HG03064 (cell line): ENCODE measurements around the gene RTN4.

Experiments
- ATAC-seq: cut with Tn5 transposase; IDR thresholded peaks from one replicate; pipeline ENCODE4 v1.9.1; 2021; ENCODE audit warnings: low read depth; ENCODE audit not compliant: unreplicated experiment

RTN4 gene

DNA sequence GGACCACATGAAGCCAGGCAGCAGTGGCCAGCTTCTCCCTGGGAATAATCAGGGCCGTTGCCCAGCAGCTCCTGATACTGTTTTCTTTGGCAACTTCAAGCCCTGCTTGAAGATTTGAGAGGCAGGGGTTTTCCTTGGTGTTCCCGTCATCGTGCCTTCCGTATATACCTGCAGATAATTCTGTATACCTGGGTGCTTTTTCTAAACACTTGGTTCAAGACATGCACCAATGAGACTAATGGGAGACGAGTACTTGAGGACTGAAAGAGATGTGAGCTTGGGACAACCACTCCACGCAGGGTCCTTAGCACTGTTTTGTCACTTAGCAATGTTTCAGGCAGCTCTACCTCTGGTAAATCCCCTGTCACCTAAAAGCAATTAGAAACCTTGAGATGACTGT, 118.8 kb downstream of the RTN4 start:
- no peak for ATAC-seq

- no peak for ATAC-seq
Observed at GRCh38 chr2:54928719-54929118, 121.5 kb downstream of the RTN4 start.

DNA sequence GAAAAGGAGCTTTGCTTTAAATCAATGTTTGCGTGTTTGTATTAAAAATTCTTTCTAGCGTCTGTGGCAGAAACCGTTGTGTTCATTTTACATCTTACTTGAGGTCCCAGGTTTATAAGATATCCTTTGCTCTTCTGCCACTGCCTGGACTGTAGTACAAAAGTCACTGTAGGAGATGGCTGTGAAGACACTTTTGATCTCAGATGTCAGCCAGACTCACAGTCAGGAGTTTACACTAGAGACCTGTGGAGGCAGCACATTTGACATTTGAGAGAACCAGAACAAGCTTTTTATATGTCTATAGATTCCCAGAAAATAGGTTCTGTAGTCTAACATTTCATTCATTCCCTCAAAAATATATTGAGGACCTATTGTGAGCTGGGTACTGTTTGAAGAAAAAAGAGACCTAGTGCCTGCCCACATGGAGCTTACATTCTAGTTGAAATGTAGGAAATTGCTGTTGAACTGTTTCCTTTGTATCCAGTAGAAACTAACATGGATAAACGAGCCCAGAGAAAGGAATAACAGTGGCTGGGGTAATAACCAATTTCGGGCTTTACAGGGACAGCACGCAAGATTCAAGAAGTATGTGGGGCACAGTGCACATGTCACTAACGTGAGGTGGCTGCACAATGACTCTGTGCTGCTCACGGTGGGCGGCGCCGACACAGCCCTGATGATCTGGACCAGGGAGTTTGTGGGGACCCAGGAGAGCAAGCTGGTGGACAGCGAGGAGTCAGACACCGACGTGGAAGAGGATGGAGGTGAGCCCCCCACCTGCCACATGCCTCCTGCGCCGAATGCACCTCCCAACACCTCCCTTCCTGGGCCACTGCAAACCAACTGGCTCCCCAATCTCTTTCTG, 122.3 kb downstream of the RTN4 start:
- ATAC-seq = no peak

DNA sequence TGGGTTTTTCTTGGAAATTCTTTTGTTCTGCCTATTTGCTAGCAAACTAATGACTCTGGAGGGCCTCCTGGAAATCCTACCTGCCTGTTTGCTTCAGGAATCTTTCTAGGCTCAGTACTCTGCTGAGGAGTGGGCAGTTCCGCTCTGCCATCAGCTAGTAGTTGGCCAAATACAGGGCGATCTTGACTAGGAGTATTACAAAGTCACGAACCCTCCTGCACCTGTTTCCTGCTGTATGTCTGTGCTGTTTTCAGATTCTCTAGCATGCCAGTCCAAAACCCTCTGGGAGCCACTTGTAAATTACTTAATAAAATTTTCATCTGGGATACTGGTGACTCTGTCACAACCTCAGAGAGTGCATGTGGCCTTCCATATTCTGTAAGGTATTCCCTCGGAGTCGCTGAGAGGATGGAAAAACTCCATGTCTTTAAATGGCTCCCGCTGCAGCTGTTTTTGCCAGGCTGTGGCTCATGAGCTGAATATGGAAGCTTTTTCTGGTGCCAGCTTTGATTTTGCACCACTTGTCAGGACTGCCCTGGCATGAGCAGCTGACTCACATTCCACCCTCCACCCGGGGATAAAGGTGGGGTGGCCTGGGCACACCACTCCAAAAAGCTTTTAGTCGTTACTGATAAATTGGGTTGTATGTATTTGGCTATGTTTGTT, 123.0 kb downstream of the RTN4 start:
- ATAC-seq = no peak

GRCh38 chr2:54925022-54925421, 125.2 kb downstream of the RTN4 start:
- no peak for ATAC-seq

DNA sequence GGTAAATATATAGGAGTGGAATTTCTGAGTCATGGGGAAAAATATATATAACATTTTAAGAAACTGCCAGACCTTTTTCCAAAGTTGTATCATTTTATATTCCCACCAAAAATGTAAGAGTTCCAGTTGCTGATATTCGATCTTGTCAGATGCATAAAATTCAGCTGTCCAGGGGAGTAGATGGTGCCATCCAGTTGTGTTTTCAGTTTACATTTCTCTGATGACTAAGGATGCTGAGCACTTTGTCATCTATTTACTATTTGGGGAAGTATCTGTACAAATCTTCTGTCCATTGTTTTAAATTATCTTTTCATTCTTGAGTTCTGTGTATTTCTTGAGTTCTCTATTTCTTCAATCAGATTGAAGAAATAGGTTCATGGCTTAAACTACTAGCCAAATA, 126.1 kb downstream of the RTN4 start:
- ATAC-seq = no peak
